OCI-LY7 (cell line): ENCODE results near the gene PPP2R3B.

Experiments
- EZH2phosphoT487 ChIP-seq: fragments of 200-600 bp; sonication (generic); IDR thresholded peaks from 2 replicates; pipeline ENCODE4 v1.6.1; 2018; ENCODE audit warnings: low read depth, borderline replicate concordance, mild to moderate bottlenecking, mixed run types, antibody characterized with exemption, low read length, moderate library complexity, mixed read lengths
- TF ChIP-seq, protein P1 (sequence below): fragments of 200-600 bp; sonication (generic); conservative IDR thresholded peaks from 2 replicates; pipeline ENCODE4 v1.5.1; 2014; ENCODE audit warnings: mild to moderate bottlenecking, antibody characterized with exemption, low read length, moderate library complexity, mixed read lengths

DNA sequence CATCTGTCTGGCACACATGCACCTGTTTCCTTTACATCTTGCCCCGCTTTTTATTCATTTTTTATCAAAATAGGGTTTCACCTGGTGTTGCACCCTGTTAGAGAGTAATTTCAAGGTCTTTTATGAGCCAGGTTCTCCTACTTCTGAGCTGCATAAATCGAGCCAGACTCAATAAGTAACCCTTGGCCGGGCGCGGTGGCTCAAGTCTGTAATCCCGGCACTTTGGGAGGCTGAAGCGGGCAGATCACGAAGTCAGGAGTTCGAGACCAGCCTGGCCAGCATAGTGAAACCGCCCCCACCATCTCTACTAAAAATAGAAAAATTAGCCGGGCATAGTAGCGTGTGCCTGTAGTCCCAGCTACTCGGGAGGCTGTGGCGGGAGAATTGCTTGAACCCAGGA, 1.0 kb upstream of the PPP2R3B start:
- TF ChIP-seq, protein P1, sequence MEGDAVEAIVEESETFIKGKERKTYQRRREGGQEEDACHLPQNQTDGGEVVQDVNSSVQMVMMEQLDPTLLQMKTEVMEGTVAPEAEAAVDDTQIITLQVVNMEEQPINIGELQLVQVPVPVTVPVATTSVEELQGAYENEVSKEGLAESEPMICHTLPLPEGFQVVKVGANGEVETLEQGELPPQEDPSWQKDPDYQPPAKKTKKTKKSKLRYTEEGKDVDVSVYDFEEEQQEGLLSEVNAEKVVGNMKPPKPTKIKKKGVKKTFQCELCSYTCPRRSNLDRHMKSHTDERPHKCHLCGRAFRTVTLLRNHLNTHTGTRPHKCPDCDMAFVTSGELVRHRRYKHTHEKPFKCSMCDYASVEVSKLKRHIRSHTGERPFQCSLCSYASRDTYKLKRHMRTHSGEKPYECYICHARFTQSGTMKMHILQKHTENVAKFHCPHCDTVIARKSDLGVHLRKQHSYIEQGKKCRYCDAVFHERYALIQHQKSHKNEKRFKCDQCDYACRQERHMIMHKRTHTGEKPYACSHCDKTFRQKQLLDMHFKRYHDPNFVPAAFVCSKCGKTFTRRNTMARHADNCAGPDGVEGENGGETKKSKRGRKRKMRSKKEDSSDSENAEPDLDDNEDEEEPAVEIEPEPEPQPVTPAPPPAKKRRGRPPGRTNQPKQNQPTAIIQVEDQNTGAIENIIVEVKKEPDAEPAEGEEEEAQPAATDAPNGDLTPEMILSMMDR: no peak
- no peak for TF ChIP-seq EZH2phosphoT487
